Stimulated activated CD4-positive, alpha-beta T cell treated with anti-CD3 and anti-CD28 coated beads, Interleukin-2, amount 100 ng/mL, for 24 hours (primary cell): ENCODE measurements around the gene CLPTM1L.
"Not testable (repeated sequence)": the region's sequence is repeated elsewhere in the genome, so short reads cannot be mapped to it uniquely, and the experiment has no call there.

Experiments
- DNase-seq, 2 donors: peaks; one replicate each; pipeline ENCODE4 v3.0.0-alpha.2; 2020

The CLPTM1L gene

GRCh38 chr5:1285883-1286291 lies 59.0 kb downstream of the CLPTM1L start:
- no peak for DNase-seq

DNA sequence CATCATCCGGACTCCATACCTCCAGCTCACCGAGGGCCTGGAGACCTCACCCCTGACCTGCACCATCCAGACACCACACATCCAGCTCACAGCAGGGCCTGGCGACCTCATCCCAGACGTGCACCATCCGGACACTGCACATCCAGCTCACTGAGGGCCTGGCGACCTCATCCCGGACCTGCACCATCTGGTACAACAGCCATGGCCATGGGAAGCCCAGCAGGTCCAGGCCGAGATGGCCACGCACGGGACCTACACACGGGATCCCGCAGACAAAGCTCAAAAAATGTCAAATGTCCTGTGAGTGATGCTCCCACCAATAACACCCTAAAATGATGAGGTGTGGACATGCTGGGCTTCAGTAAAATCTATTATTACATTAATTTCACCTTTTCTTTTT lies 59.8 kb downstream of the CLPTM1L start:
- DNase-seq = no peak

DNA sequence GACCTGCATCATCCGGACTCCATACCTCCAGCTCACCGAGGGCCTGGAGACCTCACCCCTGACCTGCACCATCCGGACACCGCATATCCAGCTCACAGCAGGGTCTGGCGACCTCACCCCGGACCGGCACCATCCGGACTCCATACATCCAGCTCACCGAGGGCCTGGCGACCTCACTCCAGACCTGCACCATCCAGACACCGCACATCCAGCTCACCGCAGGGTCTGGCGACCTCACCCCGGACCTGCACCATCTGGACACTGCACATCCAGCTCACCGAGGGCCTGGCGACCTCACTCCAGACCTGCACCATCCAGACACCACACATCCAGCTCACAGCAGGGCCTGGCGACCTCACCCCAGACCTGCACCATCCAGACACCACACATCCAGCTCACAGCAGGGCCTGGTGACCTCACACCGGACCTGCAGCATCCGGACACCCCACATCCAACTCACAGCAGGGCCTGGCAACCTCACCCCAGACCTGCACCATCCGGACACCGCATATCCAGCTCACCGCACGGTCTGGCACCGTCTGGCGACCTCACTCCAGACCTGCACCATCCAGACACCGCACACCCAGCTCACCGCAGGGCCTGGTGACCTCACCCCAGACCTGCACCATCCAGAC lies 60.4 kb downstream of the CLPTM1L start:
- DNase-seq = not testable (repeated sequence)

DNA sequence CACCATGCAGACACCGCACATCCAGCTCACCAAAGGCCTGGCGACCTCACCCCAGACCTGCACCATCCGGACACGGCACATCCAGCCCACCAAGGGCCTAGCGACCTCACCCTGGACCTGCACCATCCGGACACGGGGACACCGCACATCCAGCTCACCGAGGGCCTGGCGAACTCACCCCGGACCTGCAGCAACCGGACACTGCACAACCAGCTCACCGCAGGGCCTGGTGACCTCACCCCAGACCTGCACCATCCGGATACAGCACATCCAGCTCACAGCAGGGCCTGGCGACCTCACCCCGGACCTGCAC lies 61.2 kb downstream of the CLPTM1L start:
- DNase-seq = not testable (repeated sequence)

- not testable (repeated sequence) for DNase-seq
Observed at GRCh38 chr5:1282993-1283728, 61.7 kb downstream of the CLPTM1L start.

- no peak for DNase-seq
Observed at GRCh38 chr5:1282131-1282992, 62.5 kb downstream of the CLPTM1L start.

DNA sequence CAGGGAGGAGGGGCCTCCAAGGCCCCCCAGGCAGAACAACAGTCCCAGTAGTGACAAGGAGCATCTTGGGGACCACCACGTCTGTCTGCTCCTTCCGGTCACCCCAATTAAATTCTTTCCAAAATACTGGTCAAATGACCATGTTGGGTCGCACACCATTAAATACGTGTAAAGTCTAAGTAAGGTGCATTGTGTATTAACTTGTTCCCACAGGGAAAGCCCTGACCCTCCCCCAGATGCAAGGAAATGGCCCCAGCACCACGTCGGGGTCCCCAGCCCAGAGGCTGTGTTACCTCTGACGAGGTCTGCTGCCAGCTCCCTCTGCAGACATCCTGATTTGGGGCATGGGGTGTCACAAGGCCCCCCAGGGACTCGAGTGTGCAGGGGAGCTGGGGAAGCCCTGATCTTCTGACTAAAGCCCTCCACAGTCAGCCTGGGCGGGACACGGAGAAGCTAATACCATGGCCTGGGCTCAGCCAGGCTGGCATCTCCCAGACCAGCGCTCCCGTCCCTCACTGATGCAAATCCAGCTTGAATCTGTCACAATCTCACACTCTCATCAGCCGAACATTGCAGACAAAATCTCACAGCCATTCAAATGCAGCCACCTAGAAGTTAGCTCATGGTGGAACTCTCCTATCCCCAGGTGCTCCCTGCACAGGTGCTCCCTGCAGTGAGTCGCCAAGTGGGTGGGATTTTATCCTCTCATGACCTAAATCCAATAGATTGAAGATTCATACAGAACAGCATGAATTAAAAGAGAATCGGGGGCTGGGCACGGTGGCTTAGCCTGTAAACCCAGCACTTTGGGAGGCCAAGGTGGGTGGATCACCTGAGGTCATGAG lies 63.6 kb downstream of the CLPTM1L start:
- DNase-seq = no peak

- no peak for DNase-seq
Observed at GRCh38 chr5:1280177-1281037, 64.5 kb downstream of the CLPTM1L start.

DNA sequence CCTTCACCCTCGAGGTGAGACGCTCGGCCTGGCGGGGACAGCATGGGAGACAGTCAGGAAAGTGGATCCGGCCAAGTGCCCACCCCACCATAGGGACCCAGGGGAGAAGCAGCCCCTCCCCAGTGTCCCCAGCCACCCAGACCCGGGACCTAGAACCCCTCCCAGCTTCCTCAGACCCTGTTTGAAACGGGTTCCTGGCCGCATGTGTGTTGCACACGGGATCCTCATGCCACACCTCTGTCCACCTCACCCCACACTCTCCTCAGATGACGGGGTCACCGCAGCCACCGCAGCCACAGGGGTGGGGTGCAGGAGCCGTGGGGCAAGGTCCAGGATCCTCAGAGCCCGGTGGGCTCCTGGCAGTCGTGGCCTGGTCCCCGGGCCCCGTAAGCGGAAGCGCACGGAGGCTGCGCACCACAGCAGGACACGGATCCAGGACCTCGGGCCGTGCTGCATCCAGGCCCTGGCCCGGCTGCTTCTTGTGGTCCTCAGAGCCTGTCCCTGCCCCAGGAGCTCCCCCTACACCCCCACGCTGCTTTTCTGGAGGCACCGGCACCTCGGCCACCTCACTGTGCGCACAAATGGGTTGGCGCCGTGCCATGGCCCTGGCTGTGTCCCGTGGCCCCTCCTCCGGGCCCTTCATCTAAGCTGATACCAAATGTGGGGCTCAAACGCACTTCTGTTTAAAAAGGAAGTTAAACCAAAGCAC lies 65.3 kb downstream of the CLPTM1L start:
- no peak for DNase-seq

- no peak for DNase-seq
Observed at GRCh38 chr5:1278656-1279442, 66.0 kb downstream of the CLPTM1L start.

- DNase-seq = no peak
Observed at GRCh38 chr5:1278216-1278615, 66.7 kb downstream of the CLPTM1L start.

DNA sequence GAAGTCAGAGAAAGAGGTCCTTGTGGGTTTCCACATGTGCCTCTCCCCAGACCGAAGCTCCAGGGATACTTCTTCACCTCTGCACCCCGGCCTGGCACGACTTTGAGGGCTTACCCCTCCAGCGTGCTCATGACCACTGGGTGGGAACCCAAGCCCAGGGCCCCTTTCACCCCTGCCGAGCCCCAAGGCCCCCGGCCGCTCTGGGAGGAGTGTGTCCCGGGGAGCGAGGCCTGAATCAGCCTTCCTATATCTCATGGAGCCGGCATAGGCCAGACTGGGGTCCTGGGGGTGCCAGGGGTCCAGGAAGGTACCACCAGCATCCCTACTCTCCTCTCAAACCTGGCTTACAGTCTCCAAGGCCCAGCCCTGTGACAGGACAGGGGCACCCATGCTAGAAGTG lies 67.1 kb downstream of the CLPTM1L start:
- DNase-seq = no peak

- DNase-seq = no peak
Observed at GRCh38 chr5:1277331-1277730, 67.6 kb downstream of the CLPTM1L start.

- DNase-seq = no peak
Observed at GRCh38 chr5:1276930-1277329, 68.0 kb downstream of the CLPTM1L start.

- DNase-seq = not testable (repeated sequence)
Observed at GRCh38 chr5:1275397-1276391, 69.2 kb downstream of the CLPTM1L start.

- DNase-seq = no peak
Observed at GRCh38 chr5:1274471-1274870, 70.4 kb downstream of the CLPTM1L start.

DNA sequence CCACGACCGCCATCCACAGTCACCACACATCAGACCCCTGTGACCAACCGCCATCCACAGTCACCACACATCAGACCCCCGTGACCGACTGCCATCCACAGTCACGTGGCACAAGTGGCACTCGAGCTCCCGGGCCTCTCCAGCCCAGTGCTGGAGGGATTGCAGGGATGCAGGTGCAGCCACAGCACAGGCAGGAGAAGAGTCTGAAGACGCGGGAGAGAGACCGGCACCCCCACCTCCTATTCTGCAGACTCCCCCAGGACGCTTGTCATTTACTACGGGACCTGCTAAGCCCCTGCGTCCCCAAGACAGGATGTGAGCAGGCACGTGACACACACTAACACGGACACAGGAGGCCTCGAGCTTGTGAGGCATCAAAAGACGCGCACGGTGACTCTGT lies 71.2 kb downstream of the CLPTM1L start:
- no peak for DNase-seq

GRCh38 chr5:1272201-1272600 lies 72.7 kb downstream of the CLPTM1L start:
- no peak for DNase-seq
